ENCODE measurements around the gene LZTR1. TPM values are rescaled to one million over a fixed set of nuclear protein-coding genes. Genes with fewer than 3 reads are reported as not detected.
"Not testable (repeated sequence)": the region's sequence is repeated elsewhere in the genome, so short reads cannot be mapped to it uniquely, and the experiment has no call there.

Gene LZTR1
- total RNA-seq, 1 experiment from 2014 or later = 40.2 TPM

DNA sequence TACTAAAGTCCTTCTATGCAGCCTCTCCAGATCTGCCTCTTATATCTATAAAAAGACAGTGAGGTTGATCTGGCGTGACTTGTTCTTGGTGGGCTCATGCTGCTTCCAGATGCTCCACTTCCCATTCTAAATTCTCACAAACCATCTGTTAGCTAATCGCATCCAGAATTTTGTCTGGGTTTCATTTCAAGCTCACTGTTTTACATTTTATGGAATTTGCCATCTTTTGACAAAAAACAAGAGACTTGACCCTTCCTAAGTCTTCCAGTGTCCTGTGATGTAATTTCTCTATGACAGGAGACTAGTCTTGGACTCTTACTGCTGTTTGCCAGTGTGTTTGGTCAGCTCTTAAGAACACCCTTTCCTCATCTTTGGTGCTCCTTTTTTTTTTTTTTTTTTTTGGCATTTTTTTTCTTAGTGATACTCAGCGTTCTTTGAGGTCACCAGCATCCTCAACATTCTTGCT, 41.9 kb upstream of the LZTR1 start:
- Histone ChIP-seq H3K4me1 (ENCODE audit: control insufficient read depth, insufficient read depth, low read length) (peaks cover 9% of the 10 kb centered on the region), H3K36me3 (ENCODE audit: control insufficient read depth, insufficient read depth, low read length) (no peaks in the 10 kb centered on the region), H3K4me3 (ENCODE audit: low read depth in 2 of 2, low read length in 2 of 2) (no peak overlapping the region), H3K27ac (ENCODE audit: low read length) (no peak overlapping the region), H3K27me3 (ENCODE audit: control insufficient read depth, insufficient read depth, low read length) (no peaks in the 10 kb centered on the region), H3K9me3 (ENCODE audit: control insufficient read depth, insufficient read depth, low read depth, low read length) (no peaks in the 10 kb centered on the region)
- POLR2A ChIA-PET = no interaction called here
- in situ Hi-C loops (cut with HindIII; ENCODE audit: low pct_unique_long_range_greater_than_20kb, low sequenced_read_pairs) = no loop called here
- ATAC-seq = no peak
- TF ChIP-seq POLR2AphosphoS5 (IDR thresholded peaks at IDR 0.05; ENCODE audit: low read depth, low read length) (no peak), TCF7L2 (IDR thresholded peaks at IDR 0.05; ENCODE audit: low read depth, low read length) (no peak), REST (IDR thresholded peaks at IDR 0.05; ENCODE audit: insufficient read depth in 1 of 2, low read depth in 2 of 2, low read length in 1 of 2) (no peak)
- BruUV-seq (replicated peaks) = no TSS peak
- CTCF ChIA-PET = no interaction called here
- no peak for DNase-seq (ENCODE audit: low read depth, low spot score)
- intact Hi-C loops (cut with micrococcal nuclease; ENCODE audit: unreplicated experiment) = loop anchor here (10.0 kb wide), 1 partner anchor 55 kb away; no protein-coding TSS in a partner anchor

DNA sequence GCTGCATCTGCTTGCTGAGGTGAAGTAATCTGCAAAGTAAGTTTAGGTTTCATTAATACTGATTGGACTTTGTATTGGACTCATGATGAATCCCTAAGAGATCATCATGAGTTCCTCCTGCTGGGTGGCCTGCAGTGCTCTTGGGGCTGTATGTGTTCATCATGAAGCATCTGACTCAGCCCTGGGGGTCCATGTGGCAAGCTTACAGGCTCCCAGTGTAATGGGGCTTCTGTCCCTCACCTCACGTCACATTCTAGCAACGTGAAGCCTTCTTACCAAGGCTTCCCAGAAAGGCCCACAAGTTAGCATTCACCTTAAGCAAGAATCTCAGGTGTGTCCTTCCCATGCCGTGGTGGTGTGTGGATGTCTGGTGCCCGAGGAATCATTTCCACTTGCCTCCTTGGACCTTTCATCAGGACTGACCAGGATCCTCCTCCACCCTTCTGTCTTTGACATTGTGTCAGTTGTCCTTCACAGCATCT, 41.2 kb upstream of the LZTR1 start:
- Histone ChIP-seq H3K27me3 (ENCODE audit: control insufficient read depth, insufficient read depth, low read length) (no peaks in the 10 kb centered on the region), H3K27ac (ENCODE audit: low read length) (no peak overlapping the region), H3K36me3 (ENCODE audit: control insufficient read depth, insufficient read depth, low read length) (no peaks in the 10 kb centered on the region), H3K9me3 (ENCODE audit: control insufficient read depth, insufficient read depth, low read depth, low read length) (no peaks in the 10 kb centered on the region), H3K4me3 (ENCODE audit: low read depth in 2 of 2, low read length in 2 of 2) (no peak overlapping the region), H3K4me1 (ENCODE audit: control insufficient read depth, insufficient read depth, low read length) (peaks cover 16% of the 10 kb centered on the region)
- no peak for ATAC-seq
- intact Hi-C loops (cut with micrococcal nuclease; ENCODE audit: unreplicated experiment) = loop anchor here (10.0 kb wide), 1 partner anchor 56 kb away; no protein-coding TSS in a partner anchor
- POLR2A ChIA-PET = no interaction called here
- in situ Hi-C loops (cut with HindIII; ENCODE audit: low pct_unique_long_range_greater_than_20kb, low sequenced_read_pairs) = no loop called here
- no TSS peak for BruUV-seq (replicated peaks)
- CTCF ChIA-PET = no interaction called here
- TF ChIP-seq CTCF (IDR thresholded peaks at IDR 0.05) = no peak
- TF ChIP-seq REST (IDR thresholded peaks at IDR 0.05; ENCODE audit: insufficient read depth in 1 of 2, low read depth in 2 of 2, low read length in 1 of 2) = no peak
- no peak for TF ChIP-seq POLR2AphosphoS5 (IDR thresholded peaks at IDR 0.05; ENCODE audit: low read depth, low read length)
- no peak for TF ChIP-seq SIN3A (IDR thresholded peaks at IDR 0.05; ENCODE audit: borderline replicate concordance, insufficient read depth, low read depth, low read length)
- TF ChIP-seq TCF7L2 (IDR thresholded peaks at IDR 0.05; ENCODE audit: low read depth, low read length) = no peak
- no peak for DNase-seq (ENCODE audit: low read depth, low spot score)

DNA sequence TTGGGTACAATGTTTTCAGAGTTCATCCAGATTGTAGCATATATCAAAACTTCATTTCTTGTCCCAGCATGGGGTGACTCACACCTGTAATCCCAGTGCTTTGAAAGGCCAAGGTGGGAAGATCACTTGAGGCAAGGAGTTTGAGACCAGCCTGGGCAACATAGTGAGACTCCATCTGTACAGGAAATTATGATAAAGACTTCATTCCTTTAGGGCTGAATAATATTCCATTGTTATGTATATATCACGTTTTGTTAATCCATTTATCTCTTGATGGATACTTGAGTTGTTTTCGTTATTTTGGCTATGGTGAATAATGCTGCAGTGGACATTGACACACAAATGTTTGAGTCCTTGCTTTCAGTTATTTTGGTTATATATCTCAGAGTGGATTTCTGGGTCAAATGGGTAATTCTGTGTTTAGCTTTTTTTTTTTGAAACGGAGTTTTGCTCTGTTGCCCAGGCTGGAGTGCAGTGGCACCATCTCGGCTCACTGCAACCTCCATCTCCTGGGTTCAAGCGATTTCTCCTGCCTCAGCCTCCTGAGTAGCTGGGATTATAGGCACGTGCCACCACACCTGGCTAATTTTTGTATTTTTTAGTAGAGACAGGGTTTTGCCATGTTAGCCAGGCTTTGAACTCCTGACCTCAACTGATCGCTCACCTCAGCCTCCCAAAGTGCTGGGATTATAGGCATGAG, 39.7 kb upstream of the LZTR1 start:
- H3K27ac ChIP-seq (ENCODE audit: low read length); CTCF ChIA-PET; H3K9me3 ChIP-seq (ENCODE audit: control insufficient read depth, insufficient read depth, low read depth, low read length); H3K4me3 ChIP-seq (ENCODE audit: low read depth in 2 of 2, low read length in 2 of 2); ATAC-seq; DNase-seq (ENCODE audit: low read depth, low spot score); H3K27me3 ChIP-seq (ENCODE audit: control insufficient read depth, insufficient read depth, low read length); in situ Hi-C loops (cut with HindIII; ENCODE audit: low pct_unique_long_range_greater_than_20kb, low sequenced_read_pairs); POLR2A ChIA-PET; BruUV-seq (replicated peaks); H3K36me3 ChIP-seq (ENCODE audit: control insufficient read depth, insufficient read depth, low read length): not testable (repeated sequence)
- H3K4me1 ChIP-seq (ENCODE audit: control insufficient read depth, insufficient read depth, low read length) = peaks cover 22% of the 10 kb centered on the region
- intact Hi-C loops (cut with micrococcal nuclease; ENCODE audit: unreplicated experiment) = loop anchor here (10.0 kb wide), 1 partner anchor 58 kb away; no protein-coding TSS in a partner anchor

Data from Panc1 (cell line).